Stimulated activated CD8-positive, alpha-beta memory T cell treated with anti-CD3 and anti-CD28 coated beads, Interleukin-15, amount 100 ng/mL, for 24 hours (primary cell): ENCODE results near the gene PACRGL.

Experiments
- DNase-seq: peaks from one replicate; pipeline ENCODE4 v3.0.0-alpha.2; 2020; ENCODE audit warnings: low read depth

Gene PACRGL

DNA sequence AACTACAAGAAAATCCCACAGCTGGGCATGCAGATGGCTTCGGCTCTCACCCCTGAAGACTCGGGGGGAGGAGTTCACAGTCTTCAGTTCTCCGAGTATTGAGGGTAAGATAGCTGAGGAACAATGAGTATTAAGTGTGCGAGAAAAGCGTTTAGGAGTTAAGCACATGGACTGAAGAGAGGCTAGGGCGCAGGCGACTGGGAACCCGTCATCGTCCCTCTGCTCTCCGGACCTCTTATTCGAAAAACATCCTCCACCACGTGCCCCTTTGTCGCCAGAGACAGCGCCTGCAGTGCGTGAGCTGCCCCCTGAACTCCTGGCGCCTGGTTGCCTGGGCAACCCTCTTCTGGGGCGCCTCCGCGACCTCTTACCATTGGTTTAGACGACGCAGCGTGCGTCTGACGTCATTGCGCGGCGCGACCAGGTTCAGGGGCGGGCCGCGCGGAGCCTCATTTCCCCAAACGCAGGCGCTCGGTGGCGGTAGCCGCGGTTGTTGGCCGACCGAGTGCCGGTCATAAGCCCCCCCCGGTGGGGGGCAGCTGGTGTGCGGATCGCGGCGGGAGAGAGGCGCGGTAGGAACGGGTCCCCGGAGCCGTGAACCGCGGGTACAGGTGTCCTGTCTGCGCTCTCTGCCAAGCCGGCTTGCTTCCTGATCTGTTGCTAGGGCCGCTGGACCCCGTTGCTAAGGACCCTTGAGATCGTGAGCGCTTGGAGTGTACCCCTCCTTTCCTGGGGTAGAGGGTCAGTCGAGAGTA is at the start of gene PACRGL:
Gene PACRGL (plus strand): TSS at position 452 of the 755 bp plus-strand sequence. CDS start 4,024 bp downstream, outside the sequence.
- DNase-seq: peak; percentile 86

- no peak for DNase-seq
Measured at GRCh38 chr4:20652226-20652885, 47.9 kb upstream of the PACRGL start.

DNA sequence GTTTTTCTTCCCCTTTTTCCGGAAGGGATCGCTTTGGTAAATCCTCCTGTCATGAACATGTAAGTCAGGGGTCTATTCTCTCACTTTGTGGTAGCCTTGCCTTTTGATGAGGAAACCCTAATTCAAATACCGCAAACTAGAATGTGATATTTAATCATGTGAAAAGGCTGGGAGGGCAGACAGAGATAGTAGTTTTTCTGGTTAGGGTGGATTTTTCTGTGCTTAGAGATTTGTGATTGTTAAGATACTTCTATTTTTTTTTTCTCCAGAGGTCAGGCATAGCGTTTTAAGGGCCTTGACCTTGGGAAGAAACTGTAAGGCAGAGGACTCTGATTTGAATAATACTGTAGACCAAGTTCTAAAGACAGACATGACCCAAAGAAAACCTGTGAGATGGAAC is 41.8 kb upstream of the PACRGL start:
- no peak for DNase-seq

DNA sequence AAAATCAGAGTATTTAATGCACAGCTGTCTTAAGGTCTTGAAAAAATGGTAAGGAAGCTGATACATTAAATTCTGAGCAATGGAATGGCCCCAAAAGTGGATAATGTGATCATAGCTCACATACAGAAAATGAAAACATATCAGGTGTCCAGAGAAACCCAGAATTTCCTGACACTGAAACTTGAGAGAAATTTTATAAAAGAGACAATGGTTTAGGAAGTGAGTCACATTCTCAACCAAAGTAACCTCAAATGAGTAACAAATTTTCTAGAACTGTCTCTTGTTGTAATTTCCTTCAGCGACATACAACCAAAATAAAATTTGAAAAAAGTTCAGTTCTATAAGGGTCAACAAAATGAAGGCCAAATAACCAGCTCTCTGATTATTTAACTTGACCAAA is 37.4 kb upstream of the PACRGL start:
- DNase-seq: no peak

DNA sequence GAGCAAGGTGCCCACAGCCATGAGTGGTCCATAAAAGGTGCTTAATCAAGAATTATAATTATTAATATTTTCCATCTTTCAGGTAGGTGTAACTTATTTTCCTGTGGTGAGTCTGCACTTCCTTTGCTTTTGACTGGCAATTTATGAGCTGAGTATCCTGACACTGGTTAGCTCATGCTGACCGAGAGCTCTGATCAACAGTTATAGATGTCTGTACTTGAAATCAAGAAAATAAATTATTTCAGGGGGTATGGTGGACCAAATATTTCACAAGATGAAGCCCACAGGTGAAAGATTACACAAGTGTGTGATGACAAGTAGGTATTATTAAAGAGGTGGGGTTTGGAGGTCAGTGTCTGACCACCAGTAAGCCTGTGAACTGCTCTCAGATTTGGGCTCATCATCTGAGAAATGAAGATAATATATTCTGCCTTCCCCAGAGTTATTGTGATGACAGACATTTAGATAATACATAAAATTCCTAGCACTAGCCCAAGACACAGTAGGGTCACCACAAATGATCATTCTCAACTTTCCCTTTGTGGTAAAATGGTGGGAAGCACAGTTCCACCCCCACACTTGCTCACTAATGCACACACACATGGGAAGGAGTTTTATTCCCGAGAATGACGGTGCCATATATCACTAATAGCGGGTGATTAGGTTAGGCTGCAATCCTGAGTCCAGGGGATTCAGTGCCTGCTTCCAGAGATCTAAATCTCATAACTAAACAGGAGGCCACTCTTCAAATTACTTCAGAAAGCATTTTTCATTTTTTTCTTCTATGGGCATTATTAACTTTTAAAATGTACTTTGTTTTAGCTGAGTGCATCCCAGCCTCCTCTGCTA is 34.0 kb upstream of the PACRGL start:
- DNase-seq: no peak

GRCh38 chr4:20672262-20672661 is 28.0 kb upstream of the PACRGL start:
- DNase-seq: no peak

- DNase-seq: no peak
Measured at GRCh38 chr4:20675786-20676185, 24.5 kb upstream of the PACRGL start.

DNA sequence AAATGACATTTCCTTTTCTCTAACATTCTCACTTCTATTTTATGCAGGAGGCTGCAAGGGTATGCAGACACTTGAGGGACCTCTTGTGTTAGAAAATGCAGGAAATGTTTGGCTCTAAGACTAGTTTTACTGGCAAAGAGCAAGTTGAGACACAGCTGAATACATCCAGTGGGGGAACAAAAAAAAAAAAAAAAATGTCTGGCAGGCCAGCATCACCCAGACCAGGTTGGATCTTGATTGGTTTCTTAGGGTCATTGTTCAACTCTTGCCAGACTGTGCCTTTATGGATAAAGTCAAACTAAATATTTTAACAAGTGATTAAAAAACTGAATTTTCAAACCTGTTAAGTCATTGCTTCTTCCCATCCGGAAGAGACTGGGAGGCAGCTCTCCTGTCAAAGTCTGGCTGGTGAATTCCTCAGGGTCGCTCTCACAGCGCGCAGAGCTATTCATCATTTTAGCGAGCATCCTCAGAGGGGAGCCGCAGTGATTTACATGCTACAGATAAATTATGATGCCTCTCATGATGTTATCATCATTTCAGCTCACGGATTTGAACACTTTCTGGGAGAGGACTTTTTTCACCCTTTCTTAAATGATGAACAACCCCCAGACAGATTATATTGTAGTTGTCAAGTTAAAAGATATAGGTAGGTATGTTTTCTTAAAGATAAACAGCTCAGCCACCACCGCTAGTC is 23.6 kb upstream of the PACRGL start:
- DNase-seq: no peak

DNA sequence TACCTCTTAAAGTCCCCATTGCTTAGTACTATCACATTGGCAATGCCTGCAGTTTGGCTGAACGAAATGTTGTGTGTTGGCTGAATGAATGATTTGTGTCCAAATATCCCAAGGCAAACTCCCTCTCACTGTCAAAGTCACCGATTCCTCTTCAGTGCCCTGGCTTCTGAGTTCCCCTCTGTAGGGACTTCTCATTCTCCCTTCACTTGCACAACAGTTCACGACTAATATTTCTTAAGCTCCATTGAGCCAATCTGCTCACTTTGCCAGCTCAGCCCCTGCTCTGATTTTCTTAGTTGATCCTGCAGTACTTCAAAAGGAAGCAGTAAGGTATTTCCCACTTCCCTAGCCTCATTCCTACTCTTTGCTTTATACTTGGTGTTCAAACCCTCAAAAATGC is 21.9 kb upstream of the PACRGL start:
- DNase-seq: no peak

- no peak for DNase-seq
Measured at GRCh38 chr4:20679951-20680350, 20.3 kb upstream of the PACRGL start.

DNA sequence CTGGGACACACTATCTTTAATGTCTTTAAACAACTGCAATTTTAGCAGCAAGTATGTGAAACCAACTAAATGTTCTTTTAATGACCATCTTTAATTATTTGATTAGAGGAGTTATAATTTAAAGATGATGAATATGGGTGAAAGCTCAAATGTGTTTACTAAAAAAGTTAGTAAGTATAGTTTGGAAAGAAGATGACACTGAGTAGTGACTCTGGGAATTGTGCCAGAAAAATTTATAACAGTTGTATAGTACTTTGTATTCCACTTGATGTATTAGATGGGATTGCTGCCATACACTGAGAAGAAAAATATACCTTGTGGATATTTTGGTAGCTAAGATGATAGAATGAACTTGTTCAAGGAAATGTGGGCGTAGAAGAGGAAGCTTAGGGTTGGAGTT is 19.5 kb upstream of the PACRGL start:
- DNase-seq: no peak

DNA sequence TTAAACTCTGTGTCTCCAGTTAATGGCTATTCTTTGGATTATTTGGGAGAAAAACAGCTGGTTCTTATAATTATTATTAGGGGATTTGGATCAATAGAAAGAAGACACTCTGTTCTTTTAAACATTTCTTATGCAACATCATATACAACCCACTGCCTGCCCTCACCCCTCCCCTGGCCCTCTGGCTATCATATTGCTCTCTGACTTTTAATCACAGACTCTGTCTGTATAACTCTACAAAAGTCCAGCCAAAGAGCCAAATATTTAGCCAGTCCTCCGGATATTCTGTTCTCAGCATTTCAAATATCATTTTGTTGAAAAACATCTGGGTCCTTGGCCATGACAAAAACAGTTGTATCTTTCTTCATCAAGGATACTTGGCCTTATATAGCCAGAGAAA is 19.0 kb upstream of the PACRGL start:
- DNase-seq: no peak

DNA sequence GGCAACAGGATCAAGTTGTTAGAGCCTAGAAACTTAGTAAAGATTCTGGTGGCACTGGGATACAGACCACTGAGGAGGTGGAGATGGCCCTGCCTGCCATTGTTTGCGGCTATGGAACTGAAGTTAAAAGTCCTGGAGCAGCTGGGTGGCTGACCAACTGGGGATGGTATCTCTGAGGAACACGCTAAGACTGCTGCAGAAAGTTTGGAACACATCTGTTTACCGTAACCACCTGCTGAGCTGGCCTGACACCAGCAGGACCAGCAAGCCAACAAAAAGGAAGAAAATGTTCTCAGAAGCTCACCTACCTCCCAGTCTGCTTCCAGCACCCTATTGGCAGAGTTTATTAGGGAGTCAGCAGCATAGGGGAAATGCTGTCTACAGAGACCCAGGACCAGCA is 17.4 kb upstream of the PACRGL start:
- no peak for DNase-seq

- DNase-seq: no peak
Measured at GRCh38 chr4:20683766-20684165, 16.5 kb upstream of the PACRGL start.

DNA sequence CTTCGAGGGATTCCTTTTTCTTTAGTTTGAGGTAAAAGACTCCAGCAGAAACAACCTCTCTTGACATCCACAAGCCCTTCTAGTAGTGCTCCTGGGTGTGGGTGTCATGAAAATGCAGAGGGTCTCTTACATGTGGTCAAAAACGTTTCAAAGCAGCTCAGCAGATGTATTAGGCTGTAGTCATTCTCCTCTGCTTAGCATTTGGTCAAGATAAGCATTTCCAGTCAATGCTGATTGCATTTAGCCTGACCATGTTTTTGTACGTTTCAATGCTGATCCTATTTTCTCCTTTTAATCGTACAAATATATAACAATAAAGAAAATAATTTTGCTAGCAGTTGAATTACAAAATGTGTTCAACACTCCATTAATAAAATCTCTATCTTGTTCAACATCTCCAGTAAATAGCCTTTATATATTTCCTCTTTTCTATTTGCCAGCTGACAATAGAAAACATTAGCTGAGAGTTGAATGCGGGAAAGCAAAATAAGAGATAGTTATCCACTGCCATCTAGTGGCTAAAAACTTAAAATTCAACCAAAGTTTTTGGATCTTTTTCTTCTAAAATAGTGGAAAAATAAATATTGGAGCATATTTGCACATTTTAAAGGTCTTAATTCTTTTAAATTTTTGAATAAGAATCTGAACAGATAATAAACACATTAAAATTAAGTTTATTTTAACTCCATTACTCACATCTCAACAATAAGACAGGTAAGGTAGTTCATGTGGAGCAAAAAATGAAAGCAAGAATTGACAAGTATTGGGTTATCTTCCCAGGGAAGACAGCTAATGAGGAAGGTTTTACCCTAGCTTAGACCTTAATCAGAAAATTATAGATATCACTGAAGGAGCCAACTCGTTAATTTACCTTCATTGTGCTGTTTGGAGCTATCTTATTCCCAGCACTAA is 15.2 kb upstream of the PACRGL start:
- no peak for DNase-seq

DNA sequence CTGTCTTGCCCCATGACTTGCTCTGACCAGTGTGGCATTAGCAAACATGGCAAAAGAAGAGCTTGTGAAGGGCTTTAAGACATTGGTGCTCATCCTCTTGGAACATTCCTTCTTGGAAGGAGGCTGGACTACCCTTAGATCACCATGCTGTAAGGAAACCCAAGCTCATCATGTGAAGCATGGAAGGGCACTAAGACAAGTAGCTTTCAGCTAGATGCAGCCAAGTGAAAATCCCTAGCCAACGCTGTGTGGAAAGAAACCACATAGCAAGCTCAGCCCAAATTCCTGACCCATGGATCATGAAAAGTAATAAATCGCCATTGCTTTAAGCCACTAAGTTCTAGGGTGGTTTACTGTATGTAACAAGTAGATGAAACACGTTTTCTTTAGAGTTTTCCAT is 12.4 kb upstream of the PACRGL start:
- no peak for DNase-seq

DNA sequence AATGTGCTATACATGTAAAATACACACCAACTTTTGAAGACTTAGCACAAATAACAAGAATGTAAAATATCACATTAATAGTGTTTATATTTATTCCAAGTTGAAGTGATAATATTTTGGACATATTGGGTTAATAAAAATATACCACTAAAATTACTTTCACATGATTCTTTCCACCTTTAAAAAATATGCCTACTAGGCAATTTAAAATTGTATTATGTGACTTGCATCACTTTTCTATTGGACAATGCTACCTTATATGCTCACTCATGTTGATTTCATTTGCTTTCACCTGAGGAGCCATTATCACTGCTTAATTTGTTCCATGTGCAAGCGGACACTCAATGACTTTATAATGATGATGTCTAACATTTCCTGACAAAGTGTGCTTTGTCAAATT is 3.4 kb upstream of the PACRGL start:
- DNase-seq: no peak

- no peak for DNase-seq
Measured at GRCh38 chr4:20698382-20698781, 1.9 kb upstream of the PACRGL start.

- DNase-seq: no peak
Measured at GRCh38 chr4:20698820-20699219, 1.4 kb upstream of the PACRGL start.

DNA sequence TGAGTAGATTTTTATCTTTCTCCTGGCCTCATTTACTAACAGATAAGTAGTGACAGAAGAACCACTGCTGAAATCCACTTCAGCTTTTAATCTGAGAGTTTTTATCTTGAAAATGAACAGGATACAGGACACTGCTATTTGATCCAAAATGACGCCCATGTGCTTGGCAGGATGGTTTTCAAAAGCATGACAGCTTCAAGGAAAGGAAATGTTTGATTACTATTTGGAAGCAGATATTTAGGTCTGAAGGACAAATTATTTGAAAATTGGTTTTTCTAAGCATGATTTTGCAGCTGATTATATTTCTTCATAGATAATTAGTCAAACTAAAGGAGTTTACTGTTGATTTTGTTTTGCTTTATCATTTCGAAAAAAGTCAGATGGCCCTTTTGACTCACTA is 11.1 kb downstream of the PACRGL start:
- DNase-seq: no peak

DNA sequence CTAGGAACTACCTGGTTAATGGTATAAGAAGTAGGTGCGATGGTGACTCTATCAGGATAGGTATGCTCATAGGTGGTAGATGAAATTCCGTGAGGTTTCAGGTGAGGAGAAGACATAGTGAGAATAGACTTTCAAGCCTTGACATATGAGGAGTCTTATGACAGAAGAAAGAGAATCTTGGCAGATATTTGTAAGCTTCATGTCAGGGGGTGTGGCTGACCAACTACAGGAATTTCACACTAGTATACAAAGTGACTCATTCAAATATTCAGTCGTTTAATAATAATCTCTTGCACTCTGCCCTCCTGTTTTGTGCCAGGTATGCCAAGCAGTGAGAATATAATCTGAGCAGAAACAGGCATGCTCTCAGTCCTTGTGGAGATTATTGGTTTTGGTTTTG is 22.8 kb downstream of the PACRGL start:
- DNase-seq: no peak
